ENCODE results near the gene ANHX.

Gene ANHX

GRCh38 chr12:133203344-133204263 lies 32.1 kb downstream of the ANHX start:
- Histone ChIP-seq H3K4me3 (replicated peaks; ENCODE audit: insufficient read depth, low read length) (no peak overlapping the region), H3K27me3 (ENCODE audit: insufficient read depth, poor library complexity, severe bottlenecking) (no peaks in the 10 kb centered on the region), H3K27ac (replicated peaks) (no peak overlapping the region)
- DNase-seq (ENCODE audit: low read depth in 1 of 2, low spot score in 1 of 2), result no peak
- TF ChIP-seq POLR2AphosphoS5 (IDR thresholded peaks at IDR 0.05; ENCODE audit: low read depth) (peak; percentile 24; the same call in 1 of the 2 replicates), REST (IDR thresholded peaks at IDR 0.05; ENCODE audit: insufficient replicate concordance, low read depth) (no peak)

- H3K4me3 ChIP-seq (replicated peaks; ENCODE audit: insufficient read depth, low read length), result no peak overlapping the region
Observed at GRCh38 chr12:133202493-133203343, 33.0 kb downstream of the ANHX start.

GRCh38 chr12:133201888-133202287 lies 33.8 kb downstream of the ANHX start:
- no peak overlapping the region for H3K4me3 ChIP-seq (replicated peaks; ENCODE audit: insufficient read depth, low read length)
- no peak for TF ChIP-seq POLR2AphosphoS5 (IDR thresholded peaks at IDR 0.05; ENCODE audit: low read depth)
- no peak for TF ChIP-seq REST (IDR thresholded peaks at IDR 0.05; ENCODE audit: insufficient replicate concordance, low read depth)
- TF ChIP-seq GABPA (IDR thresholded peaks at IDR 0.05; ENCODE audit: low read depth), result no peak
- no peak for TF ChIP-seq CTCF (IDR thresholded peaks at IDR 0.05; ENCODE audit: insufficient read depth, low read length)
- no peak for TF ChIP-seq SPI1 (IDR thresholded peaks at IDR 0.05; ENCODE audit: borderline replicate concordance, low read depth)
- no peaks in the 10 kb centered on the region for H3K27me3 ChIP-seq (ENCODE audit: insufficient read depth, poor library complexity, severe bottlenecking)
- H3K27ac ChIP-seq (replicated peaks), result no peak overlapping the region
- DNase-seq (ENCODE audit: low read depth in 1 of 2, low spot score in 1 of 2), result no peak

More at GRCh38 chr12:133202493-133203343, 33.0 kb downstream of the ANHX start:
- no peak for DNase-seq (ENCODE audit: low read depth in 1 of 2, low spot score in 1 of 2)
- H3K27ac ChIP-seq (replicated peaks), result no peak overlapping the region
- H3K27me3 ChIP-seq (ENCODE audit: insufficient read depth, poor library complexity, severe bottlenecking), result no peaks in the 10 kb centered on the region
- TF ChIP-seq CTCF (IDR thresholded peaks at IDR 0.05; ENCODE audit: insufficient read depth, low read length), result no peak
- TF ChIP-seq SPI1 (IDR thresholded peaks at IDR 0.05; ENCODE audit: borderline replicate concordance, low read depth), result no peak
- peak; percentile 41; the same call in 1 of the 2 replicates for TF ChIP-seq POLR2AphosphoS5 (IDR thresholded peaks at IDR 0.05; ENCODE audit: low read depth)

- TF ChIP-seq GABPA (IDR thresholded peaks at IDR 0.05; ENCODE audit: low read depth) (no peak), REST (IDR thresholded peaks at IDR 0.05; ENCODE audit: insufficient replicate concordance, low read depth) (no peak), SPI1 (IDR thresholded peaks at IDR 0.05; ENCODE audit: borderline replicate concordance, low read depth) (no peak), CTCF (IDR thresholded peaks at IDR 0.05; ENCODE audit: insufficient read depth, low read length) (no peak), POLR2AphosphoS5 (IDR thresholded peaks at IDR 0.05; ENCODE audit: low read depth) (no peak)
Observed at GRCh38 chr12:133192847-133193246, 42.8 kb downstream of the ANHX start.

More at GRCh38 chr12:133192847-133193246, 42.8 kb downstream of the ANHX start:
- no peak overlapping the region for H3K27ac ChIP-seq (replicated peaks)
- no peaks in the 10 kb centered on the region for H3K27me3 ChIP-seq (ENCODE audit: insufficient read depth, poor library complexity, severe bottlenecking)
- DNase-seq (ENCODE audit: low read depth in 1 of 2, low spot score in 1 of 2), result no peak
- no peak overlapping the region for H3K4me3 ChIP-seq (replicated peaks; ENCODE audit: insufficient read depth, low read length)

Measured in HL-60 (cell line).